HEK293T (cell line): ENCODE results near the gene THSD7B.

Experiments used
- ARNT ChIP-seq: fragments of 450-650 bp; IDR thresholded peaks from 2 replicates; pipeline ENCODE4 v1.6.1; 2017; ENCODE audit warnings: mild to moderate bottlenecking
- BHLHE40 ChIP-seq: fragments of 450-650 bp; IDR thresholded peaks from 2 replicates; pipeline ENCODE4 v1.6.1; 2016; ENCODE audit warnings: mild to moderate bottlenecking, moderate library complexity, borderline replicate concordance
- FOXK2 ChIP-seq: fragments of 450-650 bp; IDR thresholded peaks from 2 replicates; pipeline ENCODE4 v1.6.1; 2016; ENCODE audit warnings: mild to moderate bottlenecking
- FOXM1 ChIP-seq: fragments of 450-650 bp; IDR thresholded peaks from 2 replicates; pipeline ENCODE4 v1.6.1; 2017; ENCODE audit warnings: mild to moderate bottlenecking, borderline replicate concordance
- L3MBTL2 ChIP-seq: fragments of 450-650 bp; conservative IDR thresholded peaks from 2 replicates; pipeline ENCODE4 v1.6.1; 2016; ENCODE audit warnings: mild to moderate bottlenecking
- NFRKB ChIP-seq: fragments of 450-650 bp; IDR thresholded peaks from 2 replicates; pipeline ENCODE4 v1.6.1; 2016; ENCODE audit warnings: mild to moderate bottlenecking, moderate library complexity
- SP1 ChIP-seq: fragments of 450-650 bp; IDR thresholded peaks from 2 replicates; pipeline ENCODE4 v1.6.1; 2017
- SUZ12 ChIP-seq: fragments of 450-650 bp; IDR thresholded peaks from 2 replicates; pipeline ENCODE4 v1.6.1; 2016; ENCODE audit warnings: mild to moderate bottlenecking
- TARDBP ChIP-seq: fragments of 450-650 bp; IDR thresholded peaks from 2 replicates; pipeline ENCODE4 v1.6.1; 2016
- ZNF384 ChIP-seq: fragments of 450-650 bp; IDR thresholded peaks from 2 replicates; pipeline ENCODE4 v1.6.1; 2016
- TF ChIP-seq, protein P1 (sequence below): fragments of 450-650 bp; IDR thresholded peaks from 2 replicates; pipeline ENCODE4 v1.6.1; 2016

DNA sequence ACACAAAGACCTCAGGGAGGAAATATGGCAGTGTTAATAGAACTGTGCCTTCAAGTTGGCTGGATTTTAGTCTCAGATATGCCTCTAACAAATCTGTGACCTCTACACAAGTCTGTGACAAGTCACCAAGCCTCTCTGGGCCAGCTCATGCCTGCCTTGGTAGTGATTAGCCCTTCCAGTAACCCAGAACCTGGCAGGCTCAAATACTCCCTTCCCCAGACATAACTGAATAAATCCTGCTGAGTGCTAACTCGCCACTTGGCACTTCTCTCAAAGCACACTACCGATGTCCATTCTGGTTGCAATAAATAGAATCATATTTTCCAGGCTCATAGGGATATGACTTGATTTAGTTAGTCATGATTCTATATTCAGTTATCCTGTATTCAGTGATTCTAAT lies 15.3 kb upstream of the THSD7B start:
- TF ChIP-seq L3MBTL2 (no peak), TARDBP (no peak), NFRKB (no peak), BHLHE40 (no peak), ARNT (no peak), FOXM1 (no peak), SP1 (no peak), FOXK2 (no peak), ZNF384 (no peak), SUZ12 (no peak)
- TF ChIP-seq, protein P1, sequence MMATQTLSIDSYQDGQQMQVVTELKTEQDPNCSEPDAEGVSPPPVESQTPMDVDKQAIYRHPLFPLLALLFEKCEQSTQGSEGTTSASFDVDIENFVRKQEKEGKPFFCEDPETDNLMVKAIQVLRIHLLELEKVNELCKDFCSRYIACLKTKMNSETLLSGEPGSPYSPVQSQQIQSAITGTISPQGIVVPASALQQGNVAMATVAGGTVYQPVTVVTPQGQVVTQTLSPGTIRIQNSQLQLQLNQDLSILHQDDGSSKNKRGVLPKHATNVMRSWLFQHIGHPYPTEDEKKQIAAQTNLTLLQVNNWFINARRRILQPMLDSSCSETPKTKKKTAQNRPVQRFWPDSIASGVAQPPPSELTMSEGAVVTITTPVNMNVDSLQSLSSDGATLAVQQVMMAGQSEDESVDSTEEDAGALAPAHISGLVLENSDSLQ, result no peak
